Smooth muscle cell (in vitro differentiated cells): ENCODE results near the gene MKLN1. TPM values are rescaled to one million over a fixed set of nuclear protein-coding genes. Genes with fewer than 3 reads are reported as not detected.

Source experiments
- DNase-seq: peaks from one replicate; lab custom pipeline; 2025; ENCODE audit not compliant: unreplicated experiment; lab: John Stamatoyannopoulos, UW
- H2AFZ ChIP-seq: fragments of 200-600 bp; sonication (generic); 2 replicates; pipeline ENCODE4 v1.6.0; 2016; ENCODE audit warnings: antibody characterized with exemption, low read depth, mild to moderate bottlenecking
- H3F3A ChIP-seq: fragments of 200-600 bp; sonication (generic); 2 replicates; pipeline ENCODE4 v1.6.0; 2017; ENCODE audit warnings: antibody characterized with exemption, low read depth
- H3K27ac ChIP-seq: fragments of 200-600 bp; sonication (generic); 2 replicates; pipeline ENCODE4 v1.5.1; 2016; ENCODE audit warnings: low read depth, mild to moderate bottlenecking
- H3K27me3 ChIP-seq: fragments of 200-600 bp; sonication (generic); 2 replicates; pipeline ENCODE4 v1.6.1; 2016; ENCODE audit warnings: low read depth, mild to moderate bottlenecking
- H3K36me3 ChIP-seq: fragments of 200-600 bp; sonication (generic); 2 replicates; pipeline ENCODE4 v1.5.1; 2016; ENCODE audit warnings: low read depth
- H3K4me1 ChIP-seq: fragments of 200-600 bp; sonication (generic); 2 replicates; pipeline ENCODE4 v1.5.1; 2016; ENCODE audit warnings: low read depth
- H3K4me2 ChIP-seq: fragments of 200-600 bp; sonication (generic); 2 replicates; pipeline ENCODE4 v1.6.0; 2016; ENCODE audit warnings: mild to moderate bottlenecking
- H3K4me3 ChIP-seq: fragments of 200-600 bp; sonication (generic); 2 replicates; pipeline ENCODE4 v1.5.1; 2016; ENCODE audit warnings: mild to moderate bottlenecking
- H3K79me2 ChIP-seq: fragments of 200-600 bp; sonication (generic); 2 replicates; pipeline ENCODE4 v1.6.0; 2016; ENCODE audit warnings: low read depth, mild to moderate bottlenecking
- H3K9ac ChIP-seq: fragments of 200-600 bp; sonication (generic); 2 replicates; pipeline ENCODE4 v1.6.0; 2016; ENCODE audit warnings: low read depth
- H3K9me3 ChIP-seq: fragments of 200-600 bp; sonication (generic); replicated peaks from 2 replicates; pipeline ENCODE4 v1.5.1; 2016; ENCODE audit warnings: low read depth
- H4K20me1 ChIP-seq: fragments of 200-600 bp; sonication (generic); 2 replicates; pipeline ENCODE4 v1.6.0; 2016; ENCODE audit warnings: low read depth
- WGBS: methylation state at CpG from one replicate; pipeline ENCODE4 v1.1.7; 2016; ENCODE audit warnings: low lambda C conversion rate; 5-methylcytosine and 5-hydroxymethylcytosine counted together
- polyA plus RNA-seq: library from polyadenylated mRNA; unstranded; fragments of >200 nt; fragmentation: Nextera tagmentation; extraction: Ambion mirVana; gene quantifications from 2 replicates; pipeline ENCODE4 v1.2.1, GENCODE V29; 2016
- total RNA-seq: library from RNA; depleted of rRNA; stranded (reverse); fragments of >200 nt; gene quantifications from 2 replicates; pipeline ENCODE4 v1.2.3, GENCODE V29; 2014
- TF ChIP-seq, protein P1 (sequence below): fragments of 200-600 bp; sonication (generic); IDR thresholded peaks from 2 replicates; pipeline ENCODE4 v1.5.1; 2017; ENCODE audit warnings: borderline replicate concordance, mild to moderate bottlenecking, antibody characterized with exemption; ENCODE audit not compliant: insufficient read depth, poor library complexity, severe bottlenecking

MKLN1 gene
- total and polyA plus RNA-seq, 2 experiments from 2014 or later: 26.3 to 45.3 TPM

DNA sequence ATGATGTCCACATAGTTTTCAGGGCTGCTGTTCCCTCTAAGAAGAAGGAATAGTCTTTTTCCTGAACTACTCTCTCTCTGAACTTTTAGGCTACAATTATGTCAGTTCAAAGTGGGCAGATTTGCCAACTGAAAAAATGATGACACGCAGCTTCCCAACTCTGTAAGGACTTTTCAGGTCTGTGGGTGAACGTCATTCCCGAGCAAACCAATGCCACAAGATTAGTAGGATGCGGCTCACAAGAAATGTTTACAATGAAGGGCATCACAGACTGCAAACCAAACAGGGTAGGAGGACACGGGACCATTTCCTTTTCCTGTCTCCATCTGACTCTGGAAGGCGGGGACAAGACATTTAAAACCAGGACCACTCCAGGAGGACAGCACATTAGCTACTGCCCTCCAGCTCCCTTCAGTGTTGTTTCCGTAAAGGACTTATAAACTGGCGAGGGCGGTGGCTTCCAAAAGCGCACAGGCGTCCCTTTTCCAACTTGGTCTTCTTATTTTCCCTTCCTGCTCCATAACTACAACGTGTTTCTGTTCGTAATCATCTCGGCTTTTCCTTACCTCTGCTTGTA lies 539 bp upstream of the MKLN1 start:
- Histone ChIP-seq H3K9ac (peak overlapping the region; percentile 99), H3K27me3 (no peaks in the 10 kb centered on the region)

DNA sequence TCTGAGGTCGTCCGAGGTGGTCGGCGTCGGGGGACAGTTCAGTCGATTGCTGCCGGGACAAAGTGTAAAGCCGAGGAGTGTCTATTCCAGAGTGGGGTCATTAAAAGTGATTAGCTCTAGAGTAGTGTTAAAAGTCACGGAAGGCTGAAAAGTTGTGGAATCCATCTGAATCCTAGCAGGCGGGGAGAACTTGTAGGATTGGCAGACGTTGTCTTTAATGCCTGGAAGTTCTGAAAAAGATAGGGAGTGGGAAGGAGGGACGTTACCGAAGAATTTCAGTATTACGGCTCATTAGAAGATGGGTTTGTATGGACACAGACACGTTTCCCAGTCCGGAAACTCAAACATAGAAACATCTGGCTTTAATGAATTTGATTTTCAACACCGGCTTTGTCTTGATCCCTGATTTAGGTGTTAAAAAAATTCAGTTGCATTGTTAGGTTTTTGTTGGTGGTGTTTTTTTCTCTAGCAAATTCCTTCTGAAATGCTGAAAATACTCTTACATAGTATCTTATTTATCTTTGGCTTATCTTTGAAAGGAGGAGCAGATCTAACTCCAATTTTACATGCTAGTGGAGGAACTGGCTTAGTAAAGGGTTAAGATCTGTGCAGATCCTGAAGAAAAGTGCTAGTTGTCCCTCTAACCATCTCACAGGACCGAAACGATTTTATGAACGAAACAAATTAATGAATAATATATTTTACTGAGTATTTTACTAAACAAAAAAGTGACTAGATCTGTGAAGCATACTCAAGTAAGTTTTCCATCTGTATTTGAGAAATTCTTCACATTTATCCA lies 900 bp downstream of the MKLN1 start:
- Histone ChIP-seq H3K9ac (peak overlapping the region; percentile 99), H3F3A (no peaks in the 10 kb centered on the region), H3K36me3 (no peaks in the 10 kb centered on the region), H3K9me3 (no peaks in the 10 kb centered on the region), H3K79me2 (peaks cover 57% of the 10 kb centered on the region), H3K4me2 (peak overlapping the region; percentile 95), H3K4me1 (peaks cover 23% of the 10 kb centered on the region), H4K20me1 (peaks cover 47% of the 10 kb centered on the region), H3K27ac (peak overlapping the region; percentile 98), H2AFZ (peak overlapping the region; percentile 89), H3K27me3 (no peaks in the 10 kb centered on the region), H3K4me3 (peak overlapping the region; percentile 94)
- DNase-seq: no peak
- TF ChIP-seq, protein P1, sequence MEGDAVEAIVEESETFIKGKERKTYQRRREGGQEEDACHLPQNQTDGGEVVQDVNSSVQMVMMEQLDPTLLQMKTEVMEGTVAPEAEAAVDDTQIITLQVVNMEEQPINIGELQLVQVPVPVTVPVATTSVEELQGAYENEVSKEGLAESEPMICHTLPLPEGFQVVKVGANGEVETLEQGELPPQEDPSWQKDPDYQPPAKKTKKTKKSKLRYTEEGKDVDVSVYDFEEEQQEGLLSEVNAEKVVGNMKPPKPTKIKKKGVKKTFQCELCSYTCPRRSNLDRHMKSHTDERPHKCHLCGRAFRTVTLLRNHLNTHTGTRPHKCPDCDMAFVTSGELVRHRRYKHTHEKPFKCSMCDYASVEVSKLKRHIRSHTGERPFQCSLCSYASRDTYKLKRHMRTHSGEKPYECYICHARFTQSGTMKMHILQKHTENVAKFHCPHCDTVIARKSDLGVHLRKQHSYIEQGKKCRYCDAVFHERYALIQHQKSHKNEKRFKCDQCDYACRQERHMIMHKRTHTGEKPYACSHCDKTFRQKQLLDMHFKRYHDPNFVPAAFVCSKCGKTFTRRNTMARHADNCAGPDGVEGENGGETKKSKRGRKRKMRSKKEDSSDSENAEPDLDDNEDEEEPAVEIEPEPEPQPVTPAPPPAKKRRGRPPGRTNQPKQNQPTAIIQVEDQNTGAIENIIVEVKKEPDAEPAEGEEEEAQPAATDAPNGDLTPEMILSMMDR: no peak
- 4% methylated on average over 20 of the region's 20 CpGs for WGBS

More for the DNA sequence above, 539 bp upstream of the MKLN1 start:
- Histone ChIP-seq H3F3A (no peaks in the 10 kb centered on the region), H3K4me3 (peak overlapping the region; percentile 94), H3K36me3 (no peaks in the 10 kb centered on the region), H3K9me3 (no peaks in the 10 kb centered on the region), H3K4me1 (peaks cover 23% of the 10 kb centered on the region), H2AFZ (peak overlapping the region; percentile 89), H3K79me2 (peaks cover 43% of the 10 kb centered on the region), H4K20me1 (peaks cover 33% of the 10 kb centered on the region), H3K27ac (peak overlapping the region; percentile 98), H3K4me2 (peak overlapping the region; percentile 95)
- TF ChIP-seq, protein P1: no peak
- WGBS: 2% methylated on average over 14 of the region's 14 CpGs
- DNase-seq: peak; percentile 44

DNA sequence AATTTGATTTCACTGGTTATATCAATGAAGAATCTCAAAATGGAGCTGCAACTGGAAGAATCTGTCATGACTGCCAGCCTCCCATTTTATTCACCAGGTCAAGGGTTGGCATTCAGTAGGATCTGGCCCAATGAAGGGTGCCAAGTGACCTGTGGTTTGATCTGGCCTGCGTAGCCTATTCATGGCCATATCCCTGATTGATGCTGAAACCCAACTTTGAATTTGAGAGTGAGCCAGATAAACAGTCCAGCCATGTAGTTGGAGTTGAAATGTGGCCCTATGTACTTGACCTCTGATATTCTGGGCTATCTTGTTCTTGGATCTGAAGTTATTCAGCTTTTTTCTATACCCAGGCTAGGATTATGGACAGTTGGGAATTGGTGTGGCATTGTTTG lies 1.5 kb downstream of the MKLN1 start:
- Histone ChIP-seq H2AFZ (no peak overlapping the region), H3K27ac (peak overlapping the region; percentile 98), H3K4me1 (peaks cover 23% of the 10 kb centered on the region), H3K27me3 (no peaks in the 10 kb centered on the region), H4K20me1 (peaks cover 53% of the 10 kb centered on the region), H3F3A (no peaks in the 10 kb centered on the region), H3K4me2 (peak overlapping the region; percentile 95), H3K9me3 (no peaks in the 10 kb centered on the region), H3K4me3 (peak overlapping the region; percentile 94), H3K79me2 (peaks cover 63% of the 10 kb centered on the region), H3K9ac (peak overlapping the region; percentile 99), H3K36me3 (no peaks in the 10 kb centered on the region)
- DNase-seq: no peak
- 90% methylated on average over 1 of the region's 1 CpG for whole genome bisulfite sequencing
- TF ChIP-seq, protein P1: no peak
